Measurements from ENCODE around the gene FFAR1. TPM values are rescaled to one million over a fixed set of nuclear protein-coding genes. Genes with fewer than 3 reads are reported as not detected.

FFAR1 gene
- total and polyA plus RNA-seq, 3 donors from 2014 or later: 0.26 to 0.81 (median 0.31) TPM

DNA sequence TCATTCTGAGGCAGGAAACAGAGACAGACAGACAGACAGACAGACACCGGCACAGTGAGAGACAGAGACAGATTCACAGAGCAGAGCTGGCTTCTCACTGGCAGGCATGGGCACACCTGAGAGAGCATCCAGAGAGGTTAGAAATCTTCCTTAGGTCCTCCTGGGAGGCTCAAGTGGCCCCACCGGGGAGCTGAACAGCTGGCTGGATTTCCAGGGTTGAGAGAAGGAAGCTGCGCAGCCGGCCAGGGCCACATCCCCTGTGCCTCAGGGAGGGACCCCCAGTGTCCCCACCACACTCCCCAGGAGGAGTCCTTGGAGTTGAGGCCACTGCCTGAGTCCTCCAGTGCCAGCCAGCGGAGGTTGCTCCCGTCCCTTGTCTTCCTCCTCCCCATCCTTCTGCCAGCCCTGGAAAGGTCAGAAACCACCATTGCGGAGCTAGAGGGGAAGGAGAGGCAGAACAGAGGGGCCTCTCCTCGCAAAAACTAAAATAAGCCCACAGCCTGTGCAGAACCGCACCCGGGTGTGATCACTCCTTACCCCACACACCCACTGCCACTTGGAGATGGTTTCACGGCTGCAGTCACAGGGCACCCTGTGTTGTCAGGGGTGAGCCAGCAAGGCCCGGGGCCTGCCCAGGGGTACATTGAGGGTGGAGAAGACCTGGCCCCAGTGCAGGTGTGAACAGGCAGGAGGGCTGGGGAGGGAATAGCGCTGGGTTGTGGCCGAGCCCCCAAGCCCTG, 14.7 kb downstream of the FFAR1 start:
- no peaks in the 10 kb centered on the region for H3K9me3 ChIP-seq
- no peak for TF ChIP-seq POLR2A (IDR thresholded peaks at IDR 0.05)
- TF ChIP-seq, protein P1, sequence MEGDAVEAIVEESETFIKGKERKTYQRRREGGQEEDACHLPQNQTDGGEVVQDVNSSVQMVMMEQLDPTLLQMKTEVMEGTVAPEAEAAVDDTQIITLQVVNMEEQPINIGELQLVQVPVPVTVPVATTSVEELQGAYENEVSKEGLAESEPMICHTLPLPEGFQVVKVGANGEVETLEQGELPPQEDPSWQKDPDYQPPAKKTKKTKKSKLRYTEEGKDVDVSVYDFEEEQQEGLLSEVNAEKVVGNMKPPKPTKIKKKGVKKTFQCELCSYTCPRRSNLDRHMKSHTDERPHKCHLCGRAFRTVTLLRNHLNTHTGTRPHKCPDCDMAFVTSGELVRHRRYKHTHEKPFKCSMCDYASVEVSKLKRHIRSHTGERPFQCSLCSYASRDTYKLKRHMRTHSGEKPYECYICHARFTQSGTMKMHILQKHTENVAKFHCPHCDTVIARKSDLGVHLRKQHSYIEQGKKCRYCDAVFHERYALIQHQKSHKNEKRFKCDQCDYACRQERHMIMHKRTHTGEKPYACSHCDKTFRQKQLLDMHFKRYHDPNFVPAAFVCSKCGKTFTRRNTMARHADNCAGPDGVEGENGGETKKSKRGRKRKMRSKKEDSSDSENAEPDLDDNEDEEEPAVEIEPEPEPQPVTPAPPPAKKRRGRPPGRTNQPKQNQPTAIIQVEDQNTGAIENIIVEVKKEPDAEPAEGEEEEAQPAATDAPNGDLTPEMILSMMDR (IDR thresholded peaks at IDR 0.05): no peak
- no peaks in the 10 kb centered on the region for H3K36me3 ChIP-seq (ENCODE audit: low read depth, missing control alignments)
- no peak overlapping the region for H3K4me3 ChIP-seq
- no peak for DNase-seq
- no peak overlapping the region for H3K27ac ChIP-seq
- no peaks in the 10 kb centered on the region for H3K4me1 ChIP-seq
- H3K27me3 ChIP-seq: no peaks in the 10 kb centered on the region
- intact Hi-C loops (cut with DNase I; ENCODE audit: low total_unique reads): no loop called here
- WGBS, 2 donors: 90 to 94% methylated on average over 12 of the region's 14 CpGs

GRCh38 chr19:35363001-35363590, 15.4 kb downstream of the FFAR1 start:
- TF ChIP-seq, protein P1 (IDR thresholded peaks at IDR 0.05): no peak
- TF ChIP-seq POLR2A (IDR thresholded peaks at IDR 0.05): no peak
- H3K4me1 ChIP-seq: no peaks in the 10 kb centered on the region
- intact Hi-C loops (cut with DNase I; ENCODE audit: low total_unique reads): no loop called here
- H3K4me3 ChIP-seq: no peak overlapping the region
- no peak for DNase-seq
- no peaks in the 10 kb centered on the region for H3K27me3 ChIP-seq
- H3K27ac ChIP-seq: no peak overlapping the region
- no peaks in the 10 kb centered on the region for H3K36me3 ChIP-seq (ENCODE audit: low read depth, missing control alignments)
- H3K9me3 ChIP-seq: no peaks in the 10 kb centered on the region
- WGBS, 2 donors: 79 to 85% methylated on average over 5 to 11 of the region's 11 CpGs

- no peaks in the 10 kb centered on the region for H3K4me1 ChIP-seq
- H3K4me3 ChIP-seq: no peak overlapping the region
- H3K27ac ChIP-seq: no peak overlapping the region
- no peak for DNase-seq
- intact Hi-C loops (cut with DNase I; ENCODE audit: low total_unique reads): no loop called here
- H3K27me3 ChIP-seq: no peaks in the 10 kb centered on the region
- no peak for TF ChIP-seq POLR2A (IDR thresholded peaks at IDR 0.05)
- H3K9me3 ChIP-seq: no peaks in the 10 kb centered on the region
- no peaks in the 10 kb centered on the region for H3K36me3 ChIP-seq (ENCODE audit: low read depth, missing control alignments)
- 91 to 93% methylated on average over 18 to 19 of the region's 19 CpGs for WGBS, 2 donors
Observed at GRCh38 chr19:35363711-35364425, 16.2 kb downstream of the FFAR1 start.

DNA sequence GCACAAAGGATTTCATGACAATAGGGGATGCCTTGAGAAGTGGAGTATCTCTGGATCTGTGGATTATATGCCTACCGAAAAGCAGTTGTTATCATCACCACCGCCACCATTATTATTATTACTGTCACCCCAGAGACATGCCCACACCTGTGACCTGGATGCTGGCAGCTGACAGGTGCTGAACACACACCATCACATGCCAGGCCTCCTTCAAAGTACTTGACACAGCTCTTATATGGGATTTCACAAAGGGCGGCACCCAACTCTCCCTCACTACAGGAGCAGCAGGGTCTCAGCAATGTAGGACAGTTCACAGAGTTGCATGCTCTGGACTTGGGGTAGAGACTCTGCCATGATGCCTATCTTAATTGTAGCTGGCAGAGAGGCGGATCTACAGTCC, 17.6 kb downstream of the FFAR1 start:
- no peaks in the 10 kb centered on the region for H3K27me3 ChIP-seq
- no peak overlapping the region for H3K4me3 ChIP-seq
- no peaks in the 10 kb centered on the region for H3K4me1 ChIP-seq
- H3K36me3 ChIP-seq (ENCODE audit: low read depth, missing control alignments): no peaks in the 10 kb centered on the region
- DNase-seq: no peak
- H3K9me3 ChIP-seq: no peaks in the 10 kb centered on the region
- intact Hi-C loops (cut with DNase I; ENCODE audit: low total_unique reads): no loop called here
- 97 to 98% methylated on average over 4 of the region's 4 CpGs for WGBS, 2 donors
- TF ChIP-seq, protein P1 (IDR thresholded peaks at IDR 0.05): no peak
- no peak for TF ChIP-seq POLR2A (IDR thresholded peaks at IDR 0.05)
- no peak overlapping the region for H3K27ac ChIP-seq

DNA sequence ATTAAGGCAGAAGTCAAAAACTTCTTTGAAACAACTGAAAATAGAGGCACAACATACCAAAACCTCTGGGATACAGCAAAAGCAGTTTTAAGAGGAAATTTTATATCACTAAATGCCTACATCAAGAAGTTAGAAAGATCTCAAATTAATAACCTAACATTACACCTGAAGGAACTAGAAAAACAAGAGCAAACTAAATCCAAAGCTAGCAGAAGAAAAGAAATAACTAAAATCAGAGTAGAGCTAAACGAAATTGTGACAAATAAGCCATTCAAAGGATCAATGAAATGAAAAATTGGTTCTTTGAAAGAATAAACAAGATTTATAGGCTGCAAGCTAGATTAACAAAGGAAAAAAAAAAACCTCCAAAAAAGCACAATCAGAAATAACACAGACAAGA, 20.7 kb downstream of the FFAR1 start:
- no peak for TF ChIP-seq POLR2A (IDR thresholded peaks at IDR 0.05)
- TF ChIP-seq, protein P1 (IDR thresholded peaks at IDR 0.05): no peak

More for the DNA sequence above, 20.7 kb downstream of the FFAR1 start:
- Histone ChIP-seq H3K27ac (no peak overlapping the region), H3K36me3 (ENCODE audit: low read depth, missing control alignments) (no peaks in the 10 kb centered on the region), H3K4me1 (no peaks in the 10 kb centered on the region), H3K27me3 (no peaks in the 10 kb centered on the region), H3K9me3 (no peaks in the 10 kb centered on the region), H3K4me3 (no peak overlapping the region)
- no peak for DNase-seq
- intact Hi-C loops (cut with DNase I; ENCODE audit: low total_unique reads): no loop called here
- 71 to 87% methylated on average over 1 of the region's 1 CpG for WGBS, 2 donors

Measured in testis (tissue), 3 donors.